Neutrophil (primary cell): ENCODE measurements around the gene ZNF358.

Experiments used
- H3K27ac ChIP-seq: fragments of 200-600 bp; sonication (generic); 2 replicates; pipeline ENCODE4 v1.5.1; 2016; ENCODE audit warnings: mild to moderate bottlenecking, moderate library complexity
- H3K27me3 ChIP-seq: fragments of 200-600 bp; sonication (generic); 2 replicates; pipeline ENCODE4 v1.6.0; 2016; ENCODE audit warnings: mild to moderate bottlenecking
- H3K36me3 ChIP-seq: fragments of 200-600 bp; sonication (generic); 2 replicates; pipeline ENCODE4 v1.5.1; 2017
- H3K4me1 ChIP-seq, 2 experiments: fragments of 200-600 bp in 1 of 2; sonication (generic) in 1 of 2; 1 replicate in 1 of 2; 2 replicates in 1 of 2; pipeline versions ENCODE4 v1.5.1 to v1.6.1; 2013 to 2016; ENCODE audit warnings: low read depth in 1 of 2, low read length in 1 of 2, mild to moderate bottlenecking in 1 of 2, moderate library complexity in 1 of 2; ENCODE audit not compliant: control insufficient read depth in 1 of 2, insufficient read depth in 1 of 2
- H3K4me3 ChIP-seq, 2 experiments: fragments of 200-600 bp in 1 of 2; sonication (generic) in 1 of 2; 1 replicate in 1 of 2; 2 replicates in 1 of 2; pipeline ENCODE4 v1.5.1; 2013 to 2016; ENCODE audit warnings: low read depth in 1 of 2, low read length in 1 of 2, mild to moderate bottlenecking in 1 of 2, moderate library complexity in 1 of 2
- H3K9me3 ChIP-seq: fragments of 200-600 bp; sonication (generic); 2 replicates; pipeline ENCODE4 v1.5.1; 2016
- TF ChIP-seq, protein P1 (sequence below): fragments of 200-600 bp; sonication (generic); IDR thresholded peaks from 2 replicates; pipeline ENCODE4 v1.5.1; 2016; ENCODE audit warnings: antibody characterized with exemption

Gene ZNF358

DNA sequence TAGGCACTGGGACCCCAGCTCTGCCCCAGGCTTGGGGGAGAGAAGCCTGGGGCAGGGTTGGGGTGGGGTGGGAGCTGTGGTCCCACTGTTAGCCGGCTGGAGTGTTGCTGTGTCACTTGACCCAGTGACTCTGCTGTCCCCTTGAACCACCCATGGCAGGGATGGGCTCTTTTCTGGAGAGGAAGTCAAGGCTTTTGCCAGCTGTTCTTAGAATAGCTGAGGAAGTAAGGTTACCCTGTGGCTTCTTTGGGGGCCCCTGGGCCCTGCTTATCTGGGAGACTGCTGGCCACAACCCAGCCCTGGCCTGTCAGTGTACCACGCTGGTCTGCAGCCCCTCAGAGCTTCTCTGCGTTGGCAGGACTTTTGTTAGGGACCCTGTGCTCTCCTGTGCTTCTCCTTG lies 28.7 kb downstream of the ZNF358 start:
- Histone ChIP-seq H3K9me3 (no peaks in the 10 kb centered on the region), H3K4me1 (peaks cover 41 to 46% of the 10 kb centered on the region in 2 experiments), H3K27ac (peak overlapping the region; percentile 85), H3K4me3 (no peak overlapping the region), H3K27me3 (no peaks in the 10 kb centered on the region), H3K36me3 (peaks cover 38% of the 10 kb centered on the region)
- TF ChIP-seq, protein P1, sequence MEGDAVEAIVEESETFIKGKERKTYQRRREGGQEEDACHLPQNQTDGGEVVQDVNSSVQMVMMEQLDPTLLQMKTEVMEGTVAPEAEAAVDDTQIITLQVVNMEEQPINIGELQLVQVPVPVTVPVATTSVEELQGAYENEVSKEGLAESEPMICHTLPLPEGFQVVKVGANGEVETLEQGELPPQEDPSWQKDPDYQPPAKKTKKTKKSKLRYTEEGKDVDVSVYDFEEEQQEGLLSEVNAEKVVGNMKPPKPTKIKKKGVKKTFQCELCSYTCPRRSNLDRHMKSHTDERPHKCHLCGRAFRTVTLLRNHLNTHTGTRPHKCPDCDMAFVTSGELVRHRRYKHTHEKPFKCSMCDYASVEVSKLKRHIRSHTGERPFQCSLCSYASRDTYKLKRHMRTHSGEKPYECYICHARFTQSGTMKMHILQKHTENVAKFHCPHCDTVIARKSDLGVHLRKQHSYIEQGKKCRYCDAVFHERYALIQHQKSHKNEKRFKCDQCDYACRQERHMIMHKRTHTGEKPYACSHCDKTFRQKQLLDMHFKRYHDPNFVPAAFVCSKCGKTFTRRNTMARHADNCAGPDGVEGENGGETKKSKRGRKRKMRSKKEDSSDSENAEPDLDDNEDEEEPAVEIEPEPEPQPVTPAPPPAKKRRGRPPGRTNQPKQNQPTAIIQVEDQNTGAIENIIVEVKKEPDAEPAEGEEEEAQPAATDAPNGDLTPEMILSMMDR: no peak

DNA sequence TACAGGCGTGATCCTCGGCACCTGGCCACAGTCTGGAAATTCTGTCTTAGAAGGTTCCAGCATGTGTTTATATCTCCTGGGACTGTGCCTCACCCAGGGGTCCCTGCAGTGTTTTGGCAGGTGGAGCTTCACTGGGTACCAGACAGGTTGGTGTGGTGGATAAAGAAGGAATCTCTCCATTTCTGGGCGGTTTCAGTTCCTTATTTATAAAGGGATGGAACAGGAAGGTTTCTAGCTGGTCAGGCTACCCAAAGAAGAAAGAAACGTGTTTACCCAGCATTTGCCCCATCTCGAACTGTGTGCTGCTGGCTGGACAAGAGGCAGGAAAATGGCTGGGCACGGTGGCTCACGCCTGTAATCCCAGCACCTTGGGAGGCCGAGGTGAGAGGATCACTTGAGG lies 29.4 kb downstream of the ZNF358 start:
- H3K9me3 ChIP-seq: no peaks in the 10 kb centered on the region
- TF ChIP-seq, protein P1: no peak
- H3K36me3 ChIP-seq: peaks cover 38% of the 10 kb centered on the region
- peaks cover 41 to 46% of the 10 kb centered on the region in 2 experiments for H3K4me1 ChIP-seq
- H3K27ac ChIP-seq: peak overlapping the region; percentile 85
- no peaks in the 10 kb centered on the region for H3K27me3 ChIP-seq
- H3K4me3 ChIP-seq: no peak overlapping the region

DNA sequence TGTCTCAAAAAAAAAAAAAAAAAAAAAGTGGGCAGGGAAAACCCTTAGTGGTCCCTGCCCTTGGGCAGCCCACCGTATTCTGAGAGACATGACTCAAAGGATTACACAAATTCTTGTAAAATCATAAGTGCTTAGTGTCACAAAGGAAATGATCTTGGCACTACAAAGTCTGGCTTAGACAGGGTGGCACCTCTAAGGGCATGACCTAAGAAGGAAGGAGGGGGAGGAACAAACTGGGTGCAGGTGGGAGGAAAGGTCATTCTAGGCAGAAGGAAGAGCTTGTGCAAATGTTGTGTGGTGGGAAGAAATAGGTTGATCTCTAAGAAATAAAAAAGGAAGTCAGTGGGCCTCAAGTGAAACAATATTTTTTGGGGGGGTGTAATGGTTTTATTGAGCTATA lies 30.0 kb downstream of the ZNF358 start:
- TF ChIP-seq, protein P1: no peak
- H3K27ac ChIP-seq: peak overlapping the region; percentile 85
- H3K9me3 ChIP-seq: no peaks in the 10 kb centered on the region
- peak overlapping the region in 1 of 2 experiments; percentile 3 for H3K4me3 ChIP-seq
- no peaks in the 10 kb centered on the region for H3K27me3 ChIP-seq
- H3K36me3 ChIP-seq: peaks cover 38% of the 10 kb centered on the region
- peaks cover 41 to 46% of the 10 kb centered on the region in 2 experiments for H3K4me1 ChIP-seq

DNA sequence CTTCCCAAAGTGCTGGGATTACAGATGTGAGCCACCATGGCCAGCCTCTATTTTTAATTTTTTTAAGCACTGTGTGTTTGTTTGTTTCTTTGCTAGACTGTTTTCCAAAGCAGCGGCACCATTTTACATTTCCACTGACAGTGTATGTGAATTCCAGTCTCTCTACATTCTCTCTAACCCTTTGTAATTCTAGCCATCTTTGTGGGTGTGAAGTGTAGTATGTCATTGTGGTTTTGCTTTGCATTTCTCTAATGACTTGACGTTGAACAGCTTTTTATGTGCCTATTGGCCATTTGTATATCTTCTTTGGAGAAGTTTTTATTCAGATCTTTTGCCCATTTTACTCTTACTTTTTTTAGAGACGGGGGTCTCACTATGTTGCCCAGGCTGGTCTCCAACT lies 31.3 kb downstream of the ZNF358 start:
- Histone ChIP-seq H3K27ac (no peak overlapping the region), H3K4me1 (peaks cover 41 to 46% of the 10 kb centered on the region in 2 experiments), H3K9me3 (no peaks in the 10 kb centered on the region), H3K27me3 (no peaks in the 10 kb centered on the region), H3K36me3 (peaks cover 38% of the 10 kb centered on the region), H3K4me3 (no peak overlapping the region)
- TF ChIP-seq, protein P1: no peak

DNA sequence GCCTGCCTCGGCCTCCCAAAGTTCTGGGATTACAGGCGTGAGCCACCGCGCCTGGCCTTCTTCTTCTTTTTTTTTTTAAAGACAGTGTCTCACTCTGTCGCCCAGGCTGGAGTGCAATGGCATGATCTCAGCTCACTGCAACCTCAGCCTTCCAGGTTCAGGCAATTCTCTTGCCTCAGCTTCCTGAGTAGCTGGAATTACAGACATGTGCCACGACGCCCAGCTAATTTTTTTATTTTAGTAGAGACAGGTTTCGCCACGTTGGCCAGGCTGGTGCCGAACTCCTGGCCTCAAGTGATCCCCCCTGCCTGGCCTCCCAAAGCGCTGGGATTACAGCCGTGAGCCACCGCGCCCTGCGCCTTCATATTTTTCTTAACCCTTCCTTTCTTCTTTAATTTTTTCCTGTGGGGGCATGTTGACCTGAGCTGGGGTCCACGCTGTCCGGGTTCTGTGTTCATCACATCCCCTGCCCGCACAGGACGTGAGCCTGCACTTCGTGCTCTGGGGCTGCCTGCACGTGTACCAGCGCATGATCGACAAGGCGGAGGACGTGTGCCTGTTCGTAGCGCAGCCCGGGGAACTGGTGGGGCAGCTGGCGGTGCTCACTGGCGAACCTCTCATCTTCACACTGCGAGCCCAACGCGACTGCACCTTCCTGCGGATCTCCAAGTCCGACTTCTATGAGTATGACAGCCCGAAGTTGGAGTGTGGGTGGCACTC lies 33.7 kb downstream of the ZNF358 start:
- TF ChIP-seq, protein P1: no peak

More for the DNA sequence above, 33.7 kb downstream of the ZNF358 start:
- Histone ChIP-seq H3K4me3 (no peak overlapping the region), H3K9me3 (no peaks in the 10 kb centered on the region), H3K27ac (no peak overlapping the region), H3K4me1 (peaks cover 22 to 24% of the 10 kb centered on the region in 2 experiments), H3K27me3 (no peaks in the 10 kb centered on the region), H3K36me3 (peaks cover 41% of the 10 kb centered on the region)
